CD4-positive, CD25-positive, alpha-beta regulatory T cell (primary cell): ENCODE results near the gene PIP5K1C. TPM values are rescaled to one million over a fixed set of nuclear protein-coding genes. Genes with fewer than 3 reads are reported as not detected.

Experiments
- ATAC-seq, 2 donors: fragments of 150-1000 bp; cut with Tn5 transposase; one replicate each; pipeline ENCODE4 v1.10.0; 2021; ENCODE audit warnings: low read depth in 2 of 2, moderate number of reproducible peaks in 2 of 2, moderate library complexity in 1 of 2
- DNase-seq, 3 donors: peaks; one replicate each; pipeline versions ENCODE4 v3.0.0 to v3.0.0-alpha.2; 2012 to 2022; ENCODE audit warnings: mixed read lengths in 1 of 3
- H3K27ac ChIP-seq: one replicate; pipeline ENCODE4 v1.7.0; 2013; ENCODE audit warnings: mild to moderate bottlenecking, low read length; ENCODE audit not compliant: insufficient read depth, poor library complexity, severe bottlenecking
- H3K27me3 ChIP-seq: one replicate; pipeline ENCODE4 v1.7.0; 2013; ENCODE audit warnings: low read length; ENCODE audit not compliant: control insufficient read depth, insufficient read depth
- H3K36me3 ChIP-seq: one replicate; pipeline ENCODE4 v1.7.0; 2013; ENCODE audit warnings: mild to moderate bottlenecking, low read length, moderate library complexity; ENCODE audit not compliant: control insufficient read depth, insufficient read depth
- H3K4me1 ChIP-seq: 2 replicates; pipeline ENCODE4 v1.7.0; 2013; ENCODE audit warnings: mild to moderate bottlenecking, low read length; ENCODE audit not compliant: insufficient read depth, control insufficient read depth, poor library complexity, severe bottlenecking
- H3K4me3 ChIP-seq: one replicate; pipeline ENCODE4 v1.7.0; 2013; ENCODE audit warnings: low read depth, mild to moderate bottlenecking, low read length, moderate library complexity
- H3K9me3 ChIP-seq, 2 experiments: 1 replicate in 1 of 2; 2 replicates in 1 of 2; pipeline ENCODE4 v1.7.0; 2013; ENCODE audit warnings: low read length in 2 of 2, mild to moderate bottlenecking in 1 of 2, moderate library complexity in 1 of 2; ENCODE audit not compliant: control insufficient read depth in 2 of 2
- H3K27ac Mint-ChIP-seq, 3 donors: one replicate each; pipeline ENCODE4 v1.8.0; 2020 to 2022; ENCODE audit warnings: mild to moderate bottlenecking in 3 of 3, mixed read lengths in 3 of 3, moderate library complexity in 2 of 3
- H3K27me3 Mint-ChIP-seq: one replicate; pipeline ENCODE4 v1.8.0; 2022; ENCODE audit warnings: mild to moderate bottlenecking, mixed read lengths
- H3K36me3 Mint-ChIP-seq: one replicate; pipeline ENCODE4 v1.8.0; 2020; ENCODE audit warnings: mixed read lengths
- H3K4me1 Mint-ChIP-seq, 4 donors: one replicate each; pipeline ENCODE4 v1.8.0; 2020 to 2022; ENCODE audit warnings: mixed read lengths in 4 of 4, mild to moderate bottlenecking in 1 of 4
- H3K4me3 Mint-ChIP-seq, 4 donors: one replicate each; pipeline ENCODE4 v1.8.0; 2020 to 2022; ENCODE audit warnings: mild to moderate bottlenecking in 4 of 4, mixed read lengths in 4 of 4, moderate library complexity in 3 of 4
- H3K9me3 Mint-ChIP-seq, 7 donors: one replicate each; pipeline ENCODE4 v1.8.0; 2020 to 2022; ENCODE audit warnings: mixed read lengths in 7 of 7, mild to moderate bottlenecking in 3 of 7, moderate library complexity in 2 of 7
- polyA plus RNA-seq, 4 donors: library from polyadenylated mRNA; unstranded; fragments of 300-500 nt; fragmentation: Illumina TruSeq; gene quantifications; one replicate each; pipeline ENCODE4 v1.2.3, GENCODE V29; 2021
- total RNA-seq: library from RNA; stranded (reverse); gene quantifications from one replicate; pipeline ENCODE4 v1.2.3, GENCODE V29; 2022

Gene PIP5K1C
- total and polyA plus RNA-seq, 5 donors from 2014 or later = 3.8 to 28.1 (median 4.5) TPM

- no peak overlapping the region for H3K27ac ChIP-seq
- no peaks in the 10 kb centered on the region for H3K36me3 ChIP-seq
- Mint-ChIP-seq H3K4me3 (no peak overlapping the region), H3K36me3 (no peaks in the 10 kb centered on the region), H3K27ac (no peak overlapping the region), H3K27me3 (peaks cover 10% of the 10 kb centered on the region), H3K9me3 (peaks cover 0 to 1% (median 0%) of the 10 kb centered on the region in 7 donors), H3K4me1 (peaks cover 0 to 13% (median 7%) of the 10 kb centered on the region in 4 donors)
- peaks cover 30% of the 10 kb centered on the region for H3K4me1 ChIP-seq
- H3K4me3 ChIP-seq = no peak overlapping the region
- H3K9me3 ChIP-seq = no peaks in the 10 kb centered on the region
- H3K27me3 ChIP-seq = peaks cover 9% of the 10 kb centered on the region
- no peak for ATAC-seq
- no peak for DNase-seq
Measured at GRCh38 chr19:3604227-3604986, 95.9 kb downstream of the PIP5K1C start.

GRCh38 chr19:3603121-3603811, 97.0 kb downstream of the PIP5K1C start:
- Mint-ChIP-seq H3K36me3 (no peaks in the 10 kb centered on the region), H3K27me3 (peaks cover 10% of the 10 kb centered on the region), H3K27ac (no peak overlapping the region), H3K4me3 (no peak overlapping the region), H3K4me1 (peaks cover 0 to 11% (median 6%) of the 10 kb centered on the region in 4 donors), H3K9me3 (peaks cover 0 to 1% (median 0%) of the 10 kb centered on the region in 7 donors)
- Histone ChIP-seq H3K4me3 (no peak overlapping the region), H3K27me3 (peaks cover 9% of the 10 kb centered on the region), H3K9me3 (no peaks in the 10 kb centered on the region), H3K27ac (no peak overlapping the region), H3K36me3 (no peaks in the 10 kb centered on the region), H3K4me1 (peaks cover 30% of the 10 kb centered on the region)
- no peak for DNase-seq
- no peak for ATAC-seq

- Mint-ChIP-seq H3K4me1 (peaks cover 0 to 2% (median 0%) of the 10 kb centered on the region in 4 donors), H3K36me3 (no peaks in the 10 kb centered on the region), H3K9me3 (no peaks in the 10 kb centered on the region), H3K4me3 (no peak overlapping the region), H3K27ac (no peak overlapping the region), H3K27me3 (no peaks in the 10 kb centered on the region)
- Histone ChIP-seq H3K4me1 (peaks cover 17% of the 10 kb centered on the region), H3K4me3 (no peak overlapping the region), H3K36me3 (no peaks in the 10 kb centered on the region), H3K9me3 (no peaks in the 10 kb centered on the region), H3K27ac (no peak overlapping the region), H3K27me3 (peaks cover 9% of the 10 kb centered on the region)
- DNase-seq (no peak), ATAC-seq (no peak)
Measured at GRCh38 chr19:3601021-3601420, 99.2 kb downstream of the PIP5K1C start.

- H3K4me3 Mint-ChIP-seq = no peak overlapping the region
- no peak overlapping the region for H3K27ac Mint-ChIP-seq
- no peak overlapping the region for H3K4me3 ChIP-seq
- H3K27ac ChIP-seq = no peak overlapping the region
- H3K36me3 Mint-ChIP-seq = no peaks in the 10 kb centered on the region
- no peak for DNase-seq
- peaks cover 0 to 2% (median 0%) of the 10 kb centered on the region in 4 donors for H3K4me1 Mint-ChIP-seq
- no peaks in the 10 kb centered on the region for H3K27me3 ChIP-seq
- no peaks in the 10 kb centered on the region for H3K36me3 ChIP-seq
- no peaks in the 10 kb centered on the region for H3K27me3 Mint-ChIP-seq
- no peaks in the 10 kb centered on the region for H3K9me3 Mint-ChIP-seq
- no peaks in the 10 kb centered on the region for H3K9me3 ChIP-seq
- H3K4me1 ChIP-seq = peaks cover 5% of the 10 kb centered on the region
- ATAC-seq = no peak
Measured at GRCh38 chr19:3599776-3600187, 100.5 kb downstream of the PIP5K1C start.

GRCh38 chr19:3595521-3596061, 104.7 kb downstream of the PIP5K1C start:
- H3K36me3 Mint-ChIP-seq = no peaks in the 10 kb centered on the region
- H3K27me3 Mint-ChIP-seq = no peaks in the 10 kb centered on the region
- Histone ChIP-seq H3K4me3 (no peak overlapping the region), H3K9me3 (no peaks in the 10 kb centered on the region), H3K27me3 (no peaks in the 10 kb centered on the region), H3K36me3 (no peaks in the 10 kb centered on the region), H3K4me1 (no peaks in the 10 kb centered on the region), H3K27ac (no peak overlapping the region)
- ATAC-seq = no peak
- H3K4me3 Mint-ChIP-seq = no peak overlapping the region
- DNase-seq = no peak
- H3K4me1 Mint-ChIP-seq = no peaks in the 10 kb centered on the region
- H3K27ac Mint-ChIP-seq = no peak overlapping the region
- no peaks in the 10 kb centered on the region for H3K9me3 Mint-ChIP-seq

GRCh38 chr19:3593156-3593555, 107.1 kb downstream of the PIP5K1C start:
- Histone ChIP-seq H3K4me3 (no peak overlapping the region), H3K4me1 (no peaks in the 10 kb centered on the region), H3K27ac (no peak overlapping the region), H3K36me3 (no peaks in the 10 kb centered on the region), H3K9me3 (no peaks in the 10 kb centered on the region), H3K27me3 (no peaks in the 10 kb centered on the region)
- no peaks in the 10 kb centered on the region for H3K36me3 Mint-ChIP-seq
- H3K27ac Mint-ChIP-seq = no peak overlapping the region
- H3K4me3 Mint-ChIP-seq = no peak overlapping the region
- H3K27me3 Mint-ChIP-seq = no peaks in the 10 kb centered on the region
- H3K9me3 Mint-ChIP-seq = peaks cover 0 to 1% (median 0%) of the 10 kb centered on the region in 7 donors
- H3K4me1 Mint-ChIP-seq = no peaks in the 10 kb centered on the region
- ATAC-seq = no peak
- DNase-seq = no peak

GRCh38 chr19:3591876-3592613, 108.2 kb downstream of the PIP5K1C start:
- no peaks in the 10 kb centered on the region for H3K36me3 Mint-ChIP-seq
- H3K27ac ChIP-seq = no peak overlapping the region
- no peaks in the 10 kb centered on the region for H3K36me3 ChIP-seq
- DNase-seq (no peak), ATAC-seq (no peak)
- H3K27ac Mint-ChIP-seq = no peak overlapping the region
- no peak overlapping the region for H3K4me3 Mint-ChIP-seq
- H3K27me3 ChIP-seq = no peaks in the 10 kb centered on the region
- no peaks in the 10 kb centered on the region for H3K9me3 ChIP-seq
- no peaks in the 10 kb centered on the region for H3K27me3 Mint-ChIP-seq
- H3K4me3 ChIP-seq = no peak overlapping the region
- H3K9me3 Mint-ChIP-seq = peaks cover 0 to 1% (median 0%) of the 10 kb centered on the region in 7 donors
- no peaks in the 10 kb centered on the region for H3K4me1 ChIP-seq
- H3K4me1 Mint-ChIP-seq = no peaks in the 10 kb centered on the region
